22Rv1 (cell line): ENCODE measurements around the gene NOXO1.

Experiments used
- CTCF ChIP-seq: fragments of 450-650 bp; IDR thresholded peaks from 2 replicates; pipeline ENCODE4 v1.5.1; 2017; ENCODE audit warnings: mild to moderate bottlenecking
- ZFX ChIP-seq: fragments of 450-650 bp; IDR thresholded peaks from 2 replicates; pipeline ENCODE4 v1.6.1; 2017; ENCODE audit warnings: antibody characterized with exemption, borderline replicate concordance

GRCh38 chr16:2008631-2009163 lies 27.4 kb upstream of the NOXO1 start:
- no peak for TF ChIP-seq CTCF
- TF ChIP-seq ZFX, result no peak
